Endothelial cell (in vitro differentiated cells): Measurements from ENCODE around the gene PTPRT. TPM values are rescaled to one million over a fixed set of nuclear protein-coding genes. Genes with fewer than 3 reads are reported as not detected.

Experiments used
- DNase-seq: peaks from one replicate; pipeline ENCODE4 v3.0.0; 2021; ENCODE audit warnings: low spot score
- H3K27ac Mint-ChIP-seq: one replicate; pipeline ENCODE4 v1.8.0; 2021; ENCODE audit warnings: mixed read lengths, inconsistent platforms; ENCODE audit not compliant: unreplicated experiment
- H3K27me3 Mint-ChIP-seq: one replicate; pipeline ENCODE4 v1.8.0; 2021; ENCODE audit warnings: mild to moderate bottlenecking, moderate library complexity, mixed read lengths, inconsistent platforms; ENCODE audit not compliant: unreplicated experiment
- H3K36me3 Mint-ChIP-seq: one replicate; pipeline ENCODE4 v1.8.0; 2021; ENCODE audit warnings: mild to moderate bottlenecking, low read depth, mixed read lengths, inconsistent platforms; ENCODE audit not compliant: unreplicated experiment
- H3K4me1 Mint-ChIP-seq: one replicate; pipeline ENCODE4 v1.8.0; 2021; ENCODE audit warnings: mild to moderate bottlenecking, mixed read lengths, inconsistent platforms; ENCODE audit not compliant: unreplicated experiment
- H3K4me3 Mint-ChIP-seq: one replicate; pipeline ENCODE4 v1.8.0; 2021; ENCODE audit warnings: mild to moderate bottlenecking, mixed read lengths, inconsistent platforms; ENCODE audit not compliant: unreplicated experiment
- H3K9me3 Mint-ChIP-seq: one replicate; pipeline ENCODE4 v1.8.0; 2021; ENCODE audit warnings: mixed read lengths, inconsistent platforms; ENCODE audit not compliant: unreplicated experiment
- CTCF ChIP-seq: fragments of 200-600 bp; sonication (generic); IDR thresholded peaks from one replicate; pipeline ENCODE4 v1.5.0; 2021; ENCODE audit warnings: antibody characterized with exemption; ENCODE audit not compliant: unreplicated experiment
- total RNA-seq: library from RNA; stranded (reverse); fragmentation: NEBNext Ultra II Directional; extraction: Animal tissue kit (Norgen Biotek cat#: 25700); gene quantifications from one replicate; pipeline ENCODE4 v1.2.1, GENCODE V29; 2021; ENCODE audit not compliant: unreplicated experiment

PTPRT gene
- total RNA-seq, 1 donor from 2014 or later: 0.10 TPM

DNA sequence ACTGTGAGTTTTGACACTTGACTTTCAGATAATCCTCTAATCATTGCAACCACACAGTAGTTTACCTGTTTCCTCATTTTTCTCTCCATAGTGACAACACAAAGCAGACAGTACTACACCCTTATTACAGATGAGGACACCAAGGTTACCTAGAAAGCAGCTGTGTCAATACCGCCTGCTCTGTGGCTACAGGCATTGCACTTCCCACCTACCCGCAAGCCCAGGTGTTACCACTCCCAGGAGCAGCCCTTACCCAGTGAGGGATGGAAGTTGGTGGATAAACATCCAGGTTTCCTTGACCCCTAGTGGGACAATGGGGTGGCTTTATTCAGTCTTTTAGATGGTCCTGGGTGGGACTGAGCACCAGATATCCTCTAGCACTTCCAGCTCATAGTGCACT lies 503.6 kb downstream of the PTPRT start:
- peaks cover 10% of the 10 kb centered on the region for H3K27me3 Mint-ChIP-seq
- peaks cover 14% of the 10 kb centered on the region for H3K36me3 Mint-ChIP-seq
- H3K9me3 Mint-ChIP-seq: peaks cover 56% of the 10 kb centered on the region
- no peaks in the 10 kb centered on the region for H3K4me1 Mint-ChIP-seq
- H3K4me3 Mint-ChIP-seq: no peak overlapping the region
- no peak overlapping the region for H3K27ac Mint-ChIP-seq
- TF ChIP-seq CTCF: no peak
- DNase-seq: no peak

DNA sequence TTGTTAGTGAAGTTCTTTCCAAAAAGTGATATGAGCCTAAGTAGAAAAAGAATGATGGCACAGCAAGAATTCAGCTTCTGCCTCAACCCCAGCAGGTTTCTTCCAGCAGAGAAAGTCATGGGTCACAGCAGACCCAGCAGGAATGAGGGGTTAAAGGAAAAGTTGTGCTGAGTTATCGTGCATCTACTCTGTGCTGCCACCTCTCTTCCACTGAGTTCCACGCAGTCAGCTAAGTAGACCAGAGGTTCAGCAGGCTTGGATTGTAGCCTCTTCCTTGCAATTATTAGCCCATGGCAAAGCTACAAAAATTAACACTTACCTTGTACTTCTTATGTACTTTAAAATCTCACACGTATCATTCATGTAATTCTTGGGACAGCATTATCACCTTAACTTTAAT lies 510.8 kb downstream of the PTPRT start:
- H3K27me3 Mint-ChIP-seq: no peaks in the 10 kb centered on the region
- no peak overlapping the region for H3K4me3 Mint-ChIP-seq
- no peaks in the 10 kb centered on the region for H3K4me1 Mint-ChIP-seq
- DNase-seq: no peak
- H3K9me3 Mint-ChIP-seq: peaks cover 41% of the 10 kb centered on the region
- no peak for TF ChIP-seq CTCF
- no peak overlapping the region for H3K27ac Mint-ChIP-seq
- peaks cover 10% of the 10 kb centered on the region for H3K36me3 Mint-ChIP-seq

DNA sequence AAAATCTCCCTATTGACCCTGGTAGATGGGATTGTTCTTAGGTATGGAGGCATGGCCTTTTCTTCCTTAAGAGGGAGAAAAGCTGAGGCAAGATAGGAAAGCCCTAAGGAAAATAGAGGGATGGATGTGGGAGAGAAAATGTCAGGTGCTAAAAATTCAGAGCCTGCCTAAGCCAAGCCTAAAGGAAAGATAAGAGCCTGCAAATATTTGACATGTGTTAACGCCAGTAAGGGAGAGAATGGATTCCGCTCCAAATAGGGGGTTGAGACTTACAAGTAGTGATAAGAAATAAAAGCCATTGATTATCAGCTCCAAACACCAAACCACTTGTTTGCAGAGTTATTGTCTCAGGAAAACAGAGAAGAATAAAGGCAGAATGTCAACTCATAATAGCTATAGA lies 533.6 kb downstream of the PTPRT start:
- H3K27ac Mint-ChIP-seq: no peak overlapping the region
- H3K36me3 Mint-ChIP-seq: peaks cover 12% of the 10 kb centered on the region
- H3K9me3 Mint-ChIP-seq: peaks cover 49% of the 10 kb centered on the region
- no peak for DNase-seq
- H3K4me1 Mint-ChIP-seq: no peaks in the 10 kb centered on the region
- H3K4me3 Mint-ChIP-seq: no peak overlapping the region
- no peak for TF ChIP-seq CTCF
- H3K27me3 Mint-ChIP-seq: no peaks in the 10 kb centered on the region

DNA sequence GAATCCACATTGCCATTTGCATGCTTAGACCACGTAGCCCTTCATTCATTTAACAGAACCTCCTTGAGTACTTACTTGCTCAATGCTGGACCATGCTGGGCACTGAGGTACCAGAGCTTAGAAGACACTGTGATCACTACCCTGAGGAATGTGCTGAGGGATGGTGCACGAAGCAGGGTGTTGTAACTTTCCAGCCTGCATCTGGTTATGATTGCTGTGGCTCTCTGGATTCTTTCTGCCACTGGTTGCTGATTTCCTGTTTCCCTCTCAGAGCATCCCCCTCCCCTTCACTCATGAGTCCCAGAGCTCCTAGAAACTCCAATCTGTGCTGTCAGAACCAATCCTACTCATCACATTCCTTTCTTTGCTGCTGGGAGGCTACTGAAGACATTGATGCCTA lies 537.4 kb downstream of the PTPRT start:
- H3K27me3 Mint-ChIP-seq: no peaks in the 10 kb centered on the region
- H3K4me1 Mint-ChIP-seq: no peaks in the 10 kb centered on the region
- no peak overlapping the region for H3K27ac Mint-ChIP-seq
- no peak for TF ChIP-seq CTCF
- peaks cover 63% of the 10 kb centered on the region for H3K9me3 Mint-ChIP-seq
- H3K4me3 Mint-ChIP-seq: no peak overlapping the region
- no peak for DNase-seq
- H3K36me3 Mint-ChIP-seq: peaks cover 15% of the 10 kb centered on the region

GRCh38 chr20:42650191-42650746 lies 539.4 kb downstream of the PTPRT start:
- Mint-ChIP-seq H3K9me3 (peaks cover 52% of the 10 kb centered on the region), H3K27ac (no peak overlapping the region), H3K27me3 (no peaks in the 10 kb centered on the region), H3K36me3 (peaks cover 19% of the 10 kb centered on the region), H3K4me3 (no peak overlapping the region), H3K4me1 (no peaks in the 10 kb centered on the region)
- DNase-seq: no peak
- no peak for TF ChIP-seq CTCF
